HG02885 (cell line): ENCODE measurements around the gene SSNA1.

ENCODE experiments used
- ATAC-seq: cut with Tn5 transposase; IDR thresholded peaks from one replicate; pipeline ENCODE4 v1.9.1; 2021; ENCODE audit warnings: mild to moderate bottlenecking; ENCODE audit not compliant: unreplicated experiment, poor library complexity

Gene SSNA1

DNA sequence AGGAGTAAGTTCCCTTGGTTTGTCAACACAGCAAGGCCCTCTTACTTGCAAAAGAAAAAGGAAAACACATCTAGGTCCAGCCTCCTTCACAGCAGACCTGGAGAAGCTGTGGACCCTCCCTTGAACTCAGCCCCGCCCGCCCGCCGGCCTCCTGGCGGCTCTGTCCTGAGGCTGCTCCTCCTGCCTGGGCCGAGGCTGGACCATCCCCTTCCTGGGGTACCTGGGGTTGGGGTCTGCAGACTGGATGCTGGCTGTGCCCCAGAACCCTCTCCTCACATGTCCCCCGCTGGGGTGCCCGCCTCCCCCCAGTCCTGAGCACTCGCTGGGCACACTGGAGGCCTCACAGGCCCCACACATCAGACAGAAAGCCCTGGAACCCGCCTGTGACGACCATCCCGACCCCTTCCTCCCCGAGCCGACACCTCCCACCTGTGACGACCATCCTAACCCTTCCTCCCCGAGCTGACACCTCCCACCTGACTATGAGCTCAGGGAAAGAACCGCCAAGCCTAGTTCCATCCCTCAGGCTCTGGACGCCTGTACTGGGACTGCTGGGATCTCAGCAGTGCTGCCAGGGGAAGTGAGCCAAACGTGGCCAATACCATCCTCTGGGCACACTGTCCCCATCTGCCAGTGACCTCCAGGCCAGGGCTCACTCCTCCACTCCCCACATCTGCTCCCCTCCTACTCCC is 9.4 kb upstream of the SSNA1 start:
- no peak for ATAC-seq

DNA sequence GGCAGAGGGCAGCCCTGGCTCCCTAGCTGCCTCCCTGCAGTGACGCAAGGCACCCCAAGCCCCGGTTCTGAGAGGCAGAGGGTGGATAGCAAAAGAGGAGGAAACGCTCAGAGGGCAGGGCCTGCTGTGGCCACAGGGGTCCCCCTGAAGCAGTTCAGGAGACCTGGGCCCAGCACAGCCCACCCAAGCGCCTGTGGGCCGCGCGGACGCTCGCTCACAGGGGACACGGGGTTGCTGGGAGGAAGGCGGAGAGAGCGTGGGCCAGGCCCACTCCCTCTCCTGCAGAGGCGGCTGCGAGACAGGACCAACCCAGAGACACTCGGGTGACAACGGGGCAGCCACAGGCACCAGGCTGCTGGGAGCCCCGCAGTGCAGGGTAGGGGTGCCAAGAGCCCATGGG is 8.7 kb upstream of the SSNA1 start:
- ATAC-seq: no peak

DNA sequence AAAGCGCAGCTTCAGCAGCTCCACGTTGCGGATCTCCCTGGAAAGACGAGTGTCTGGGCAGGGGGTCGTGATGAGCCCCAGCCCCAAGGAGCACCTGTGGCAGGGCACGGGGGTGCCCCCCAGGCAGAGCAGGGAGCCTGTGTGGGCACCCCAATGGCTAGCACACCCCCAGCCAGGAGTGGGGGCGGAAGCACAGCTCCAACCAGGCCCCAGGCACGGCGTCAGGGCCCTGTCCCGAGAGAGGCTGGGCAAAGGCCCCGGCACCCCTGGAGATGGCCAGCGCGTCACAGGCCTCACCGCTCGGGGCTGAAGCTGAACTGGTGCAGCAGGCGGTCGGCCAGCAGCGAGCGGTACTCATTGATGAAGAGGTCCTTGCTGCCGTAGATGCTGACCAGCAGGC is 8.0 kb upstream of the SSNA1 start:
- no peak for ATAC-seq

DNA sequence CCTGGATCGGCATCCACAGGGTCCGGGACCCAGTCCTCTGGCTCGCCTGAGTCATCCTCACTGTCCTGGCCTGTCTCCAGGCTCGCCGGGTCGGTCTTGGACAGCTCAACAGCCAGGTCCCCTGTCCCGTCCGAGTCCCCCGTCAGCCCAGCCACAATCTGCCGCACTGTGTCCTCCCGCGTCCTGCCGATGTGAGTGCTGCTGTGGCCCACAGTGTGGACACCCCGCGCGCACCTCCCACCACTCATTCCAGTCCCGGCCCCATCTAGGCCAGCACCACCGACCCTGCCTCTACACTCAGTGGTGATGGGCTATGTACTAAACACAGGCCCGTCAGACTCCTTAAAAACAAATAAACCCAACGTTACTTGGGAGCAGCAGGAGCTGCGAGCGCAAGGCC is 6.8 kb upstream of the SSNA1 start:
- no peak for ATAC-seq

DNA sequence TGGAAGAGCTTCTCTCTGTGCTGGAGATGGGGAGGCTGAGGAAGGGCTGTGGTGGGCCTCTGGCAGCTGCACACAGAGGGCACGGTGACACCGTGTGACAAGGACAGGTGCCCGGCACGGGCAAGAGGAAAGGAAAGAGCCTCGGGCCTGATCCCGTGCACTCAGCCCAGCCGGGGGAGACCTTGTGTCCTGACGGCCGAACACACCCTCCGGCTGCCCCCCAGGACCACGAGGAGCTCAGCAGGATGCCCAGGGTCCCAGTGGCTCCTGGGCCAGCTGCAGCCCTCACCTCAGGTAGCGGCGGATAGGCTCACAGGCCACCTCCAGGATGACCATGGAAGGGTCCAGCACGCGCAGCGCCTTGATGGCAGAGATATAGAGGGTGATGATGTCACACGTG is 5.6 kb upstream of the SSNA1 start:
- no peak for ATAC-seq

GRCh38 chr9:137183980-137184595 is 4.4 kb upstream of the SSNA1 start:
- ATAC-seq: no peak

GRCh38 chr9:137184881-137185660 is 3.4 kb upstream of the SSNA1 start:
- no peak for ATAC-seq

DNA sequence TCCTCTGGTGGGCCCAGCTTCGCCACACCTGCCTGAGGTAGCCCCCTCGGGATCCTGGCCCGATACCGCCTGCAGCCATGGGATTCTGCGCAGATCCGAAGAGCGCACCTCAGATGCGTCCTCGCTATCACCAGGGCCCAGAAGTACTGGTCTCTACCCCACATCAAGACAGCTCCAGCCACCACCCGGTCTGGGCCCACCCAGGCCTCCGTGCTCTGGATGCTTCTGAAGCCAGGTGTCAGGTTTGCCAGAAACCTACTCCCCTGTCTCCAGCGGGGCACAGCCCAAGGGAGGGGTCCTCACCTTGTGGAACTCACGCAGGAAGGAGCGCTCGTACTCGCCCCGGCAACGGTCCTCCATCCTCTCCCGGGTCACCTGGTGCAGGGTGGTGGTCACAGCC is 2.6 kb upstream of the SSNA1 start:
- no peak for ATAC-seq

GRCh38 chr9:137186385-137186784 is 2.1 kb upstream of the SSNA1 start:
- no peak for ATAC-seq

DNA sequence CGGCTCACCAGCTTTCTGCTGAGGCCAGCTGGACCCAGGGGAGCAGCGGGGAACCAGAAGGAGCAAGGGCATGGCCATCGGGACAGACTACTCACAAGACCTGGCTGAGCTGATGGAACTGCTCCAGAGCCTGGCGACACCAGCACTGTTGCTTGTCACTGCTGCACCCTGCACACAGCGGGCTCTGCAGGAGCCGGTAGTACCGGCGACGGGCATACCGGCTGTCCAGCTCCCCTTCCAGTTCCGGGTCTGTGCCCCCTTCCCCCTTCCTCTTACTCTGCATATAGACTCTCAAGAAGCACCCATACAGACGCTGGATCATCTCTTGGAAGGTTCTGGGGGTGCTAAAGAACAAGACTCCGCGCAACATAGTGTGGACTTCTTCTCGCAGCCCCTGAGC is 1.1 kb upstream of the SSNA1 start:
- ATAC-seq: no peak

- ATAC-seq: no peak
Measured at GRCh38 chr9:137188086-137188489, 388 bp upstream of the SSNA1 start.

- no peak for ATAC-seq
Measured at GRCh38 chr9:137189297-137190295, 1.1 kb downstream of the SSNA1 start.

- no peak for ATAC-seq
Measured at GRCh38 chr9:137190315-137190856, 1.9 kb downstream of the SSNA1 start.

GRCh38 chr9:137191245-137191644 is 2.8 kb downstream of the SSNA1 start:
- no peak for ATAC-seq

DNA sequence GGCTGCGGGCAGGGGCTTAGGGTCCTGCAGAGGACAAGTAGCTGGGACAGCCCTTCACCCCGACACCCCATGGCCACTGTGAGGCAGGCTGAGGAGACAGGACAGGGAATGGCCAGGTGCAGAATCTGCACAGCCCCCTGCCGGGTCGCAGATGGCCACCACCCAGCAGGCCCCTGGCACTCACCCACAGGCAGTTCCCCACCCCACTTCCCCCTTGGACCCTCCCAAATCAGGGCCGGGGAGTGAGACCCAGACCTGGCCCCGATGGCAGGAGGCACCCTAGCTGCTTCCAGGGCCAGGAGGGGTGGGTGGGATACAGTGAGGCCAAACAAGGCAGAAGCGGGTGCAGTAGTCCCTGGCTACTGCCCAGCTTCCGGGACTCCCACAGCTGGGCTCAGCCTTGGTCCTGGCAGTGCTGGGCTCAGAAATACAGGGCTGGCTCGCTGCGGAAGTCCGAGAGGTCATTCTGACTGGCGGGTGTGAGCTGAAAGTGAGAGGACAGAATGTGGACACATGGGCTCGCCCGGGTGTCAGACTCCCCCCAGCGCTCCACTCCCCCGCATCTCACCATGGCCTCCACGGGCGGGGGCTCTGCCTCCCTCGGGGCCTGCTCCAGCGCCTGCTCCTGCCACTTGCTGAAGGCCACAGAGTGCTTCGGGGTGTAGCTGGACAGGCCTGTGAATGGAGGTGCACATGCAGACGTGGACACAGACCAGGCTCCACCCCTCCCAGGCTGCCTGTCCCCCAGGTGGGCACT is 3.4 kb downstream of the SSNA1 start:
- ATAC-seq: no peak

DNA sequence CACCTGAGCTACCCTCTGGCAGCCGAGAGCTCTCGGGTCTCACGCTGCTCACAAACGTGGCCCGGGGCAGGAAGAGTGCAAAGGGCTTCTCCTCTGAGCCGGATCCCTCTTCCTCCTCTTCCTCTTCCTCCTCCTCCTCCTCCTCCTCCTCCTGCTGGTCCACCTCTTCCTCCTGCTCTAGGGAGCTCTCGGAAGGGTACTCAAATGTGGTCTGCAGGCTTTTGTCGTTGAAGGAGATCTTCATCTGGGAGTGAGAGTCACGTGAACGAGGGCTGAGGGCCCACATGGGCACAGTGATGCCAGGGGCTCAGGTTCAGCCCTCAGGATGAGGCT is 3.9 kb downstream of the SSNA1 start:
- ATAC-seq: no peak

- no peak for ATAC-seq
Measured at GRCh38 chr9:137192859-137193258, 4.4 kb downstream of the SSNA1 start.

GRCh38 chr9:137193771-137194170 is 5.3 kb downstream of the SSNA1 start:
- ATAC-seq: no peak

GRCh38 chr9:137194388-137194787 is 5.9 kb downstream of the SSNA1 start:
- no peak for ATAC-seq

DNA sequence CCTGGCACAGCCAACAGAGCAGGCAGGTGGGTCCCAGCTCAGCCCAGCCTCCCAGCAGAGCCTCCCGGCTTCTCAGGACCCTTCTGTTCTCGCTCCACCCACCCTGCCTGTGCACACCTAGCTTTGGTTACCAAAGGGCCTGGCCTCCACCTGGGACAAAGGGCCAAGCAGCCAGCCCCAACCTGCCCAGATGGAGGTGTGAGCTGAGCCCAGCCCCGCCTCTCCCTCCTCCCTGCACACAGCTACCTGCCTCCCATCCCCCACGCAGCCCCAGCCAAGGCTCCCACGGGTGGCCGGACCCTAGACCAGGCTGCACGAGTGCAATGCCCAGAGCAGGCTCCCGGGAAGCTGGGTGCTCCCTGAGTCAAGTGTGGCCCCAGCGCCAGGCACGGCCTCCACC is 6.4 kb downstream of the SSNA1 start:
- no peak for ATAC-seq
